Measurements from ENCODE around the gene IGF2BP3.
A peak's percentile ranks its signal among the peaks of the same experiment; 100 is the strongest.

Gene IGF2BP3

DNA sequence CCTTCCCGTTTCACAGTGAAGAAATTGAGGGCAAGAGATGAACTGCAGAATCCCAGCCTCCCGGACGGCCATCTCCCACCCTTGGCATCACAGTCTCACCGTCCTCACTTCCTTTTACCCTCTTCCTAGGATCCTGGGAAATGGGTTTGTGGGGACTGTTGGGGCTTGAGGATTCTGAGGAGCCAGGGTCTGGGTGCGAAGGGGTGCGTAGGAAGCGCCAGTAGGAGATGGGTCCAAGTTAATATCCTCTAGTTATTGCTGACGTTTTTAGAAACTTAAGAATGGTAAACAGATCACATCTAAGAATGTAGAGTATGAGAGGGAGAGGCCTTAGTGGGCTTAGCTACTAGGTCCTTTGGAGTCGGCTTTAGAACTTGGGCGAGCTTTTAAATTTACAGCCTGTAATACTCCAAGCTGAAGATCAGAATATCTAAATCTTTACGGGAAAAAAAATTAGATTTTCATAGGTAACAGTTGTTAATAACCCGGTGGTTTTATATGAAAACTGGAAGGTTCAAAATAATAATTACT is 170.5 kb downstream of the IGF2BP3 start:
- H3K4me2 ChIP-seq: peak overlapping the region; percentile 93
- no peaks in the 10 kb centered on the region for H4K20me1 ChIP-seq (ENCODE audit: insufficient read depth)
- H3K4me3 ChIP-seq (IDR thresholded peaks at IDR 0.05; ENCODE audit: insufficient read depth, low read depth, low read length): peak overlapping the region; percentile 16
- TF ChIP-seq, protein P1, sequence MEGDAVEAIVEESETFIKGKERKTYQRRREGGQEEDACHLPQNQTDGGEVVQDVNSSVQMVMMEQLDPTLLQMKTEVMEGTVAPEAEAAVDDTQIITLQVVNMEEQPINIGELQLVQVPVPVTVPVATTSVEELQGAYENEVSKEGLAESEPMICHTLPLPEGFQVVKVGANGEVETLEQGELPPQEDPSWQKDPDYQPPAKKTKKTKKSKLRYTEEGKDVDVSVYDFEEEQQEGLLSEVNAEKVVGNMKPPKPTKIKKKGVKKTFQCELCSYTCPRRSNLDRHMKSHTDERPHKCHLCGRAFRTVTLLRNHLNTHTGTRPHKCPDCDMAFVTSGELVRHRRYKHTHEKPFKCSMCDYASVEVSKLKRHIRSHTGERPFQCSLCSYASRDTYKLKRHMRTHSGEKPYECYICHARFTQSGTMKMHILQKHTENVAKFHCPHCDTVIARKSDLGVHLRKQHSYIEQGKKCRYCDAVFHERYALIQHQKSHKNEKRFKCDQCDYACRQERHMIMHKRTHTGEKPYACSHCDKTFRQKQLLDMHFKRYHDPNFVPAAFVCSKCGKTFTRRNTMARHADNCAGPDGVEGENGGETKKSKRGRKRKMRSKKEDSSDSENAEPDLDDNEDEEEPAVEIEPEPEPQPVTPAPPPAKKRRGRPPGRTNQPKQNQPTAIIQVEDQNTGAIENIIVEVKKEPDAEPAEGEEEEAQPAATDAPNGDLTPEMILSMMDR (conservative IDR thresholded peaks at IDR 0.05; ENCODE audit: low read depth, low read length): no peak
- H3K79me2 ChIP-seq (ENCODE audit: insufficient read depth, low read depth): peaks cover 53% of the 10 kb centered on the region
- H3K4me1 ChIP-seq (ENCODE audit: low read depth, poor library complexity, severe bottlenecking): peaks cover 15% of the 10 kb centered on the region
- no peaks in the 10 kb centered on the region for H3K27me3 ChIP-seq (ENCODE audit: insufficient read depth, low read depth)
- H3K9ac ChIP-seq: peak overlapping the region; percentile 78
- no peaks in the 10 kb centered on the region for H3K36me3 ChIP-seq (ENCODE audit: insufficient read depth)
- peak overlapping the region; percentile 89 for H2AFZ ChIP-seq (ENCODE audit: low read depth)
- H3K27ac ChIP-seq: peak overlapping the region; percentile 57

DNA sequence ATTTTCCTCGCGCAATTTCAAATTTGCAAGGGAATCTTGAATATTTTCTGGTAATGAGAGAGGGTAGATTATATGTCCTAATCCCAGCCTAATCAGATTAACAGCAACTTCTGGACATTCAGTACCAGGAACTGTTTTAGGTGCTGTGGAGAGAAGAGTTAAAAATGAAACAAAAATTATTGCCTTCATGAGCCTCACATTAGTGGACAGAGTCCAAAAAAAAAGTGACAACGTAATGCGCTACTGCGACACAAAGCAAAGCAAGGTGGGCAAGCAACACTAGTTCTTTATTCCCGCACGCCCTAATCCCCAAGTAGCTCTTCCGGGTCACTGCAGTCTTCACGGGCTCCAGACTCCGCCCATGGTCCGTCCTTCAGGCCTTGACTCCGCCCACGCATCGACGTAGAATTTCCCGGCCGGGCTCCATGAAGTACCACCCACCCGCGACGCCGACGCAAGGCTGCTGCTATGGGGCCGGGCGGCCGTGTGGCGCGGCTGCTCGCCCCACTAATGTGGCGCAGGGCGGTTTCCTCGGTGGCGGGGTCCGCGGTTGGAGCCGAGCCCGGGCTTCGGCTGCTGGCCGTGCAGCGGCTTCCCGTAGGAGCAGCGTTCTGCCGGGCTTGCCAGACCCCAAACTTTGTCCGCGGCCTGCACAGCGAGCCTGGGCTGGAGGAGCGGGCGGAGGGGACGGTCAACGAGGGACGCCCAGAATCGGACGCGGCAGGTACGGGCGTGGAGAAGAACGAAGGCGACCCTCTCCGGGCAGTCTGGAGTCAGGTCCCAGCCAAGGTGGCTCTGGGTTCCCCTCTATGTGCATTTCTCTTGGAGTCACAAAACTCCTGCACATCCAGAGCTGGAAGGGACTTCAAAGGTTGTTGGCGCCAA is 171.2 kb downstream of the IGF2BP3 start, which contains the start of gene MALSU1:
MALSU1 (plus strand) TSS at position 455 of the 885 bp plus-strand sequence; CDS start at position 469, 14 bp downstream.
- TF ChIP-seq, protein P1 (conservative IDR thresholded peaks at IDR 0.05; ENCODE audit: low read depth, low read length): no peak
- Histone ChIP-seq H3K27me3 (ENCODE audit: insufficient read depth, low read depth) (no peaks in the 10 kb centered on the region), H4K20me1 (ENCODE audit: insufficient read depth) (no peaks in the 10 kb centered on the region), H3K4me3 (IDR thresholded peaks at IDR 0.05; ENCODE audit: insufficient read depth, low read depth, low read length) (peak within 1 kb of the TSS; percentile 16), H3K4me1 (ENCODE audit: low read depth, poor library complexity, severe bottlenecking) (peaks cover 15% of the 10 kb centered on the region), H3K4me2 (peak within 1 kb of the TSS; percentile 93), H2AFZ (ENCODE audit: low read depth) (peak within 1 kb of the TSS; percentile 89), H3K9ac (peak within 1 kb of the TSS; percentile 78), H3K79me2 (ENCODE audit: insufficient read depth, low read depth) (peaks cover 46% of the 10 kb centered on the region), H3K36me3 (ENCODE audit: insufficient read depth) (no peaks in the 10 kb centered on the region), H3K27ac (peak within 1 kb of the TSS; percentile 57)

DNA sequence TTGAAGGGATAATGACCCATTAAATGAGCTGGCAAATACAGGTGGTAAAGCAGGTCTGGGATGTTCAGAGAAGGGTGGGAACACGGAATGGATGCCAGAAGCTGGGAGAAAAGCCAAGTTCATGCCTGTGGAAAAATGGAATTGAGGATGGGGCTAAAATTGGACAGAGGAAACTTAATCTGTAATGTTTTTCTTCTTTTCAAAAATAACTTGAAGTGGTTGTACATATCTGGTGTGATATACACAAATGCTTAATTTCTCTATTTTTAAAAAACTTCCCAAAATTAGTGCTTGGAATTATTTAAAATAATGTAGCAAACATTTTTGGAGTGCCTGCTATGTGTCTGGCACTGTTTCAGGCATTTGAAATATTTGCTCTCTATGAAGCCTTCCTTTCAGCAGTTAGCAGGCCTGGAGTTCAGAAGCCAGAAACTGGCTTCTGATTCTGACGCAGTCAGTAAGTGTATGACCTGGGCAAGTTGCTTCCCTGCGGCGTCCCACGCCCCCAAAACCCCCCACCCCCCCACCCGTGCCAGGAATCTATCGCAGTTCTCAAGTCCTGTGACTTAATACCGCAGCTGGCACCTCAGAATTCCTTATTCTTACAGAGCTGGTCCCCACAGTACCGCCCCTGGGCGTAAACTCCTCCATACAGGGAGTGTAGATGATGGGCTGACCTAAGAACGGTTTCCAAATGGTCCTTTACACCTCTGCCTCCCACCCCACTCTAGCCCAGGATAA is 172.0 kb downstream of the IGF2BP3 start:
- no peak overlapping the region for H3K4me3 ChIP-seq (IDR thresholded peaks at IDR 0.05; ENCODE audit: insufficient read depth, low read depth, low read length)
- H3K4me2 ChIP-seq: peak overlapping the region; percentile 93
- peaks cover 40% of the 10 kb centered on the region for H3K79me2 ChIP-seq (ENCODE audit: insufficient read depth, low read depth)
- H3K27ac ChIP-seq: peak overlapping the region; percentile 57
- no peak overlapping the region for H3K9ac ChIP-seq
- TF ChIP-seq, protein P1 (conservative IDR thresholded peaks at IDR 0.05; ENCODE audit: low read depth, low read length): no peak
- H4K20me1 ChIP-seq (ENCODE audit: insufficient read depth): no peaks in the 10 kb centered on the region
- no peaks in the 10 kb centered on the region for H3K27me3 ChIP-seq (ENCODE audit: insufficient read depth, low read depth)
- no peaks in the 10 kb centered on the region for H3K36me3 ChIP-seq (ENCODE audit: insufficient read depth)
- peaks cover 15% of the 10 kb centered on the region for H3K4me1 ChIP-seq (ENCODE audit: low read depth, poor library complexity, severe bottlenecking)
- H2AFZ ChIP-seq (ENCODE audit: low read depth): peak overlapping the region; percentile 89

- H4K20me1 ChIP-seq (ENCODE audit: insufficient read depth): no peaks in the 10 kb centered on the region
These were observed 174.9 kb downstream of the IGF2BP3 start for GRCh38 chr7:23295401-23295697.

More at GRCh38 chr7:23295401-23295697, 174.9 kb downstream of the IGF2BP3 start:
- no peak overlapping the region for H3K27ac ChIP-seq
- H3K4me1 ChIP-seq (ENCODE audit: low read depth, poor library complexity, severe bottlenecking): peaks cover 8% of the 10 kb centered on the region
- no peak overlapping the region for H2AFZ ChIP-seq (ENCODE audit: low read depth)
- no peaks in the 10 kb centered on the region for H3K27me3 ChIP-seq (ENCODE audit: insufficient read depth, low read depth)
- no peaks in the 10 kb centered on the region for H3K36me3 ChIP-seq (ENCODE audit: insufficient read depth)
- H3K4me2 ChIP-seq: no peak overlapping the region
- no peak overlapping the region for H3K4me3 ChIP-seq (IDR thresholded peaks at IDR 0.05; ENCODE audit: insufficient read depth, low read depth, low read length)
- TF ChIP-seq, protein P1 (conservative IDR thresholded peaks at IDR 0.05; ENCODE audit: low read depth, low read length): no peak
- no peak overlapping the region for H3K9ac ChIP-seq
- H3K79me2 ChIP-seq (ENCODE audit: insufficient read depth, low read depth): peaks cover 12% of the 10 kb centered on the region

Data from KMS-11 (cell line).